Fibroblast of pulmonary artery (primary cell): ENCODE data around the gene HSD17B14.

Experiments
- DNase-seq: peaks from one replicate; pipeline ENCODE4 v3.0.0-alpha.2; 2010; ENCODE audit warnings: low read depth
- H3K4me3 ChIP-seq: replicated peaks from 2 replicates; pipeline ENCODE4 v1.5.1; 2011; ENCODE audit warnings: low read depth, mild to moderate bottlenecking, control low read depth, low read length, moderate library complexity
- CTCF ChIP-seq: IDR thresholded peaks from 2 replicates; pipeline ENCODE4 v1.5.1; 2011; ENCODE audit warnings: mild to moderate bottlenecking, control low read depth, low read length, inconsistent platforms; ENCODE audit errors: missing control alignments

The HSD17B14 gene

GRCh38 chr19:48837051-48837524 lies 797 bp upstream of the HSD17B14 start:
- no peak for TF ChIP-seq CTCF
- peak; percentile 77 for DNase-seq
- H3K4me3 ChIP-seq: peak overlapping the region; percentile 17

- DNase-seq: peak; percentile 86
- peak overlapping the region; percentile 54 for H3K4me3 ChIP-seq
- peak; percentile 94 for TF ChIP-seq CTCF
Measured at GRCh38 chr19:48835734-48836088, 580 bp downstream of the HSD17B14 start.

DNA sequence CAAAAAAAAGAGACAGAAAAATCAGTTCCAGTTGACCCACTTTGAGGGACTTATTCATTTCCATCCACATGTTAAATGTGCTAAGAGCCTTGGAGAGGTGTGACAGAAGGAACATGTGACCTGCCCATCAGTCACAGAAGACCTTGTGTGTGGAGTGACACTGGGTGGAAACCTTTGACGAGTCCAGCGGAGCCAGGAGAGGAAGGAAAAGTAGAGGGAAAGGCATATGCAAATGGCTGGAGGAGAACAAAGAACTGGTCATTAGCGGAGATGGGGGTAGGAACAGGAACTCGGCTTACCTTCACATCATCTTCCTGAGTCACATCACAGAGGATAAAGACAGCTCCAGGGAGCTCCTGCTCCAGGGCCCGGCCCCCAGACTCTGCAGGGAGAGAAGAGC lies 2.3 kb downstream of the HSD17B14 start:
- no peak for DNase-seq

DNA sequence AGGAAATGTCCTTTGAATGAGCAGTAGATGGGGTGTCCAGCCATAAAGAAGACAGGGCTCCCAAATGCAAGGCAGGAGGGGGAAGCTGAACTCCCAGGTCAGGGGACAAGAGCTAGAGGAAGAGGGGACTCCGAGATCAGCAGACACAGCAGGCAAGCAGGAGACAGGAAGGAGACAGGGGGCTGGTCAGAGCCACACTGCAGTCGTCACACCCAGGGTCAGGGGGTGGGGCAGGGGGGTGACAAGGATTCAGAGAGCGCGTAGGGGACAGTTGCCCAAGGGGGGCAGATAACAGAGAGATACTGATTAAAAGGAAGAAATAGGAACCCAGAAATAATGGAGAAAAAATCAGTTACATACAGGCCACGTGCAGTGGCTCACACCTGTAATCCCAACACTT lies 3.2 kb downstream of the HSD17B14 start:
- DNase-seq: no peak
- TF ChIP-seq CTCF: no peak
- no peak overlapping the region for H3K4me3 ChIP-seq

More for the DNA sequence above, 2.3 kb downstream of the HSD17B14 start:
- no peak overlapping the region for H3K4me3 ChIP-seq
- TF ChIP-seq CTCF: no peak

DNA sequence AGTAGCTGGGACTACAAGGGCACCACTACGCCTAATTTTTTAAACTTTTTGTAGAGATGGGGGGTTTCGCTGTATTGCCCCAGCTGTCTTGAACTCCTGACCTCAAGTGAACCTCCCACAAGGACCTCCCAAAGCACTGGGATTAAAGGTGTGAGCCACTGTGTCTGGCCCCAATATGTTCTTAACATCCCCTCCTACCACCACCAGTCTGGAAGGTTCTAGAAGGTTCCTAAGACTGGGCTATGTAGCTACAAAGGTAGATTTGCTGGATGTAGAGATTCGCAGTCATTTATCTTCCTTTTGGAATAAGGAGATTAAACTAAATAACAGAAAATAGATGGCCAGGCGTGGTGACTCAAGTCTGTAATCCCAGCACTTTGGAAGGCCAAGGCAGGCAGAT lies 5.3 kb downstream of the HSD17B14 start:
- TF ChIP-seq CTCF: no peak
- DNase-seq: no peak
- no peak overlapping the region for H3K4me3 ChIP-seq

DNA sequence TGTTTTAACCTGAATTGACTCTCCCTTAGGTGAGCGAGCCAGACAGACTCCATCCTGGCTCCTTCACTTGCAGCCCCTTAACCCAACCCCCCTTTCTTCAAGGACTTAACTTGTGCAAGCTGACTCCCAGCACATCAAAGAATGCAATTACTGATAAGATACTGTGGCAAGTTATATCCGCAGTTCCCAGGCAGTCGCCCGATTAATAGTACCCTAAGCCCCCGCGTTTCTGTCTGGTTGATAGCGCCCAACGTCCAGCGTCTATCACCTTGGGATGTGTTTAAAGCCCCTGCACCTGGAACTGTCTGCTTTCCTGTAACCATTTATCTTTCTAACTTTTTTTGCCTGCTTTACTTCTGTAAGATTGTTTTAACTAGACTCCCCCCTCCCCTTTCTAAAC lies 6.2 kb downstream of the HSD17B14 start:
- no peak for TF ChIP-seq CTCF
- no peak for DNase-seq
- H3K4me3 ChIP-seq: no peak overlapping the region

GRCh38 chr19:48826606-48827020 lies 9.7 kb downstream of the HSD17B14 start:
- H3K4me3 ChIP-seq: no peak overlapping the region
- DNase-seq: no peak
- TF ChIP-seq CTCF: peak; percentile 10
